CD14-positive monocyte (primary cell): Measurements from ENCODE around the gene MRPS16. TPM values are rescaled to one million over a fixed set of nuclear protein-coding genes. Genes with fewer than 3 reads are reported as not detected.

Source experiments
- DNase-seq, 3 donors: peaks; one replicate each; pipeline ENCODE4 v3.0.0-alpha.2; 2011 to 2022
- H2AFZ ChIP-seq: 2 replicates; pipeline ENCODE4 v1.6.0; 2012; ENCODE audit warnings: mild to moderate bottlenecking, low read depth, low read length, inconsistent platforms; ENCODE audit not compliant: insufficient read depth, poor library complexity, severe bottlenecking
- H3K27ac ChIP-seq, 2 donors: 1 replicate in 1 of 2; 2 replicates in 1 of 2; pipeline ENCODE4 v1.5.1; 2012 to 2013; ENCODE audit warnings: low read length in 2 of 2, control low read depth in 1 of 2, inconsistent platforms in 1 of 2, low read depth in 1 of 2, mild to moderate bottlenecking in 1 of 2
- H3K27me3 ChIP-seq, 2 donors: one replicate each; pipeline versions ENCODE4 v1.6.0 to v1.6.1; 2011 to 2013; ENCODE audit warnings: low read length in 2 of 2; ENCODE audit not compliant: control insufficient read depth in 2 of 2, insufficient read depth in 2 of 2
- H3K36me3 ChIP-seq, 2 donors: replicated peaks in 1 of 2; 1 replicate in 1 of 2; 2 replicates in 1 of 2; pipeline versions ENCODE4 v1.5.1 to v1.6.1; 2012 to 2013; ENCODE audit warnings: low read length in 2 of 2, control low read depth in 1 of 2, inconsistent platforms in 1 of 2, mild to moderate bottlenecking in 1 of 2; ENCODE audit not compliant: insufficient read depth in 2 of 2, control insufficient read depth in 1 of 2
- H3K4me1 ChIP-seq, 2 donors: 1 replicate in 1 of 2; 2 replicates in 1 of 2; pipeline versions ENCODE4 v1.5.1 to v1.6.1; 2012 to 2013; ENCODE audit warnings: low read length in 2 of 2, control low read depth in 1 of 2, inconsistent platforms in 1 of 2, mild to moderate bottlenecking in 1 of 2, moderate library complexity in 1 of 2; ENCODE audit not compliant: insufficient read depth in 2 of 2, control insufficient read depth in 1 of 2
- H3K4me2 ChIP-seq: replicated peaks from 2 replicates; pipeline ENCODE3; 2012; ENCODE audit warnings: low read length, moderate library complexity, mild to moderate bottlenecking; ENCODE audit not compliant: poor library complexity, severe bottlenecking; ENCODE audit errors: extremely low read depth
- H3K4me3 ChIP-seq, 3 experiments: fragments of 200-600 bp in 1 of 3; sonication (generic) in 1 of 3; replicated peaks in 1 of 3; 1 replicate in 2 of 3; 2 replicates in 1 of 3; pipeline ENCODE4 v1.5.1; 2011 to 2013; ENCODE audit warnings: low read length in 3 of 3, mild to moderate bottlenecking in 3 of 3, control low read depth in 2 of 3, low read depth in 2 of 3, inconsistent platforms in 1 of 3, moderate library complexity in 1 of 3
- H3K79me2 ChIP-seq: 2 replicates; pipeline ENCODE4 v1.6.0; 2012; ENCODE audit warnings: mild to moderate bottlenecking, control low read depth, inconsistent platforms, low read length, moderate library complexity; ENCODE audit not compliant: insufficient read depth
- H3K9ac ChIP-seq: 2 replicates; pipeline ENCODE4 v1.6.0; 2017; ENCODE audit warnings: low read length, mild to moderate bottlenecking; ENCODE audit not compliant: insufficient read depth, poor library complexity, severe bottlenecking
- H3K9me3 ChIP-seq, 2 donors: replicated peaks in 1 of 2; 1 replicate in 1 of 2; 2 replicates in 1 of 2; pipeline versions ENCODE4 v1.5.1 to v1.6.1; 2012 to 2013; ENCODE audit warnings: low read length in 2 of 2, control low read depth in 1 of 2; ENCODE audit not compliant: control insufficient read depth in 1 of 2, insufficient read depth in 1 of 2
- H4K20me1 ChIP-seq: 2 replicates; pipeline ENCODE4 v1.6.0; 2012; ENCODE audit warnings: mild to moderate bottlenecking, low read length, control low read depth, moderate library complexity; ENCODE audit not compliant: insufficient read depth
- H3K27ac Mint-ChIP-seq, 7 donors: one replicate each; pipeline ENCODE4 v1.8.0; 2020; ENCODE audit warnings: mild to moderate bottlenecking in 7 of 7, mixed read lengths in 7 of 7, moderate library complexity in 6 of 7, inconsistent platforms in 2 of 7
- H3K27me3 Mint-ChIP-seq, 3 donors: one replicate each; pipeline ENCODE4 v1.8.0; 2021 to 2022; ENCODE audit warnings: low read depth in 3 of 3, mild to moderate bottlenecking in 3 of 3, mixed read lengths in 3 of 3, moderate library complexity in 3 of 3, inconsistent platforms in 1 of 3
- H3K36me3 Mint-ChIP-seq, 2 donors: one replicate each; pipeline ENCODE4 v1.8.0; 2020; ENCODE audit warnings: mixed read lengths in 2 of 2, inconsistent platforms in 1 of 2, mild to moderate bottlenecking in 1 of 2
- H3K4me1 Mint-ChIP-seq: one replicate; pipeline ENCODE4 v1.8.0; 2020; ENCODE audit warnings: mild to moderate bottlenecking, mixed read lengths
- H3K4me3 Mint-ChIP-seq, 2 donors: one replicate each; pipeline ENCODE4 v1.8.0; 2020; ENCODE audit warnings: mild to moderate bottlenecking in 2 of 2, mixed read lengths in 2 of 2, moderate library complexity in 1 of 2
- H3K9me3 Mint-ChIP-seq, 7 donors: one replicate each; pipeline ENCODE4 v1.8.0; 2020 to 2022; ENCODE audit warnings: mixed read lengths in 7 of 7, mild to moderate bottlenecking in 6 of 7, moderate library complexity in 6 of 7, inconsistent platforms in 2 of 7
- CTCF ChIP-seq: fragments of 200-600 bp; IDR thresholded peaks from one replicate; pipeline ENCODE4 v1.8.0; 2022; ENCODE audit warnings: antibody characterized with exemption, mild to moderate bottlenecking
- WGBS: methylation state at CpG from one replicate; pipeline ENCODE4 v1.1.5; 2013; ENCODE audit warnings: missing lambda C conversion rate; ENCODE audit not compliant: insufficient coverage; 5-methylcytosine and 5-hydroxymethylcytosine counted together
- intact Hi-C, 2 donors: fragments of 100-400 bp; cut with micrococcal nuclease; formaldehyde crosslinking; loops; one replicate each; pipeline versions ENCODE4 v1.15.0 to v1.15.1; 2023
- polyA plus RNA-seq, 3 donors: library from polyadenylated mRNA; depleted of rRNA in 1 of 3; unstranded in 2 of 3; stranded (reverse) in 1 of 3; fragments of 300-500 nt in 2 of 3; fragments of >200 nt in 1 of 3; fragmentation: Illumina TruSeq in 2 of 3; gene quantifications; 1 replicate in 2 of 3; 2 replicates in 1 of 3; pipeline ENCODE4 v1.2.3, GENCODE V29; 2012 to 2021

Gene MRPS16
- polyA plus RNA-seq, 3 donors: 20.9 to 102 (median 78.6) TPM

- peaks cover 19 to 36% of the 10 kb centered on the region in 2 donors for H3K36me3 ChIP-seq
- peak overlapping the region; percentile 8 to 87 (median 66) for H3K27ac Mint-ChIP-seq
- H2AFZ ChIP-seq: peak overlapping the region; percentile 24
- H3K4me3 ChIP-seq: peak overlapping the region in 1 of 3 experiments; percentile 21
- peaks cover 28 to 29% of the 10 kb centered on the region in 2 donors for H3K4me1 ChIP-seq
- H4K20me1 ChIP-seq: no peaks in the 10 kb centered on the region
- H3K4me3 Mint-ChIP-seq: peak overlapping the region; percentile 59 to 75
- H3K27me3 Mint-ChIP-seq: no peaks in the 10 kb centered on the region
- no peaks in the 10 kb centered on the region for H3K79me2 ChIP-seq
- H3K9me3 ChIP-seq: no peaks in the 10 kb centered on the region
- 22% methylated on average over 5 of the region's 6 CpGs for WGBS
- H3K9ac ChIP-seq: peak overlapping the region; percentile 15
- DNase-seq: peak; percentile 15 to 37 (median 25)
- peak overlapping the region; percentile 65 for H3K4me2 ChIP-seq
- peaks cover 32% of the 10 kb centered on the region for H3K4me1 Mint-ChIP-seq
- peaks cover 24 to 44% of the 10 kb centered on the region in 2 donors for H3K36me3 Mint-ChIP-seq
- no peaks in the 10 kb centered on the region for H3K27me3 ChIP-seq
- intact Hi-C loops: no loop called here
- TF ChIP-seq CTCF: no peak
- H3K9me3 Mint-ChIP-seq: no peaks in the 10 kb centered on the region
- peak overlapping the region; percentile 40 to 62 for H3K27ac ChIP-seq
These were observed 22.9 kb downstream of the MRPS16 start for GRCh38 chr10:73229567-73229966.

- H3K36me3 ChIP-seq: peaks cover 12 to 23% of the 10 kb centered on the region in 2 donors
These were observed 24.2 kb downstream of the MRPS16 start for GRCh38 chr10:73228247-73228646.

More at GRCh38 chr10:73228247-73228646, 24.2 kb downstream of the MRPS16 start:
- H3K79me2 ChIP-seq: no peaks in the 10 kb centered on the region
- intact Hi-C loops: no loop called here
- Mint-ChIP-seq H3K36me3 (peaks cover 17 to 36% of the 10 kb centered on the region in 2 donors), H3K27ac (peak overlapping the region in 5 of 7 donors; percentile 50 to 84 (median 55)), H3K9me3 (no peaks in the 10 kb centered on the region), H3K27me3 (no peaks in the 10 kb centered on the region), H3K4me3 (no peak overlapping the region), H3K4me1 (peaks cover 32% of the 10 kb centered on the region)
- peaks cover 28 to 29% of the 10 kb centered on the region in 2 donors for H3K4me1 ChIP-seq
- DNase-seq: peak; percentile 6 to 43 (median 20)
- no peak for TF ChIP-seq CTCF
- WGBS: 36% methylated on average over 2 of the region's 3 CpGs
- H4K20me1 ChIP-seq: no peaks in the 10 kb centered on the region
- H3K27me3 ChIP-seq: no peaks in the 10 kb centered on the region
- no peak overlapping the region for H3K4me3 ChIP-seq
- H3K27ac ChIP-seq: peak overlapping the region in 1 of 2 donors; percentile 62
- H3K9ac ChIP-seq: no peak overlapping the region
- no peaks in the 10 kb centered on the region for H3K9me3 ChIP-seq
- H3K4me2 ChIP-seq: no peak overlapping the region
- no peak overlapping the region for H2AFZ ChIP-seq
